ENCODE measurements around the gene CYB561.
"Not testable (repeated sequence)": the region's sequence is repeated elsewhere in the genome, so short reads cannot be mapped to it uniquely, and the experiment has no call there.

Gene CYB561

DNA sequence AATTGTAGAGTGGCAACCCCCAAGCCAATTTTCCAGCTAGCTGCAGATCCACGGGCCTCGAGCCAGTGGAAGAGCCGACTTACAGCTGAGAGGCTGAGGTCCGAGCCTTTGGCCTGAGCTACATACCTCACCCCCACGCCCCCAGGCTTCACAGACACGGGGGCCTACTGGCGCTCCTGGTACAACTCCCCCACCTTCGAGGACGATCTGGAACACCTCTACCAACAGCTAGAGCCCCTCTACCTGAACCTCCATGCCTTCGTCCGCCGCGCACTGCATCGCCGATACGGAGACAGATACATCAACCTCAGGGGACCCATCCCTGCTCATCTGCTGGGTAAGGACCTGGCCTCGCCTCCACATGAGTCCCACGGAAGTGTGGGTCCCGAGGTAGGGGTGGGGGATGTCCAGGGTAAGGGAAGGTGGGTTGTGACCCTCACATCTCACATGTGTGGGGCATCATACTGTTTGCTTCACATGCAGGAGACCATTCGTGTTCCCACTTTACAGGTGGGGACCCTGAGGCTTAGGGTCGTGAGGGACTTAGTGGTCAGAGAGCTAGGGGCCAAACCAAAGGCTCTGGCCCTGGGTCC lies 34.2 kb upstream of the CYB561 start:
- in situ Hi-C loops (cut with HindIII; ENCODE audit: low sequenced_read_pairs): loop anchor here (5.0 kb wide), 1 partner anchor 53 kb away; no protein-coding TSS in a partner anchor

DNA sequence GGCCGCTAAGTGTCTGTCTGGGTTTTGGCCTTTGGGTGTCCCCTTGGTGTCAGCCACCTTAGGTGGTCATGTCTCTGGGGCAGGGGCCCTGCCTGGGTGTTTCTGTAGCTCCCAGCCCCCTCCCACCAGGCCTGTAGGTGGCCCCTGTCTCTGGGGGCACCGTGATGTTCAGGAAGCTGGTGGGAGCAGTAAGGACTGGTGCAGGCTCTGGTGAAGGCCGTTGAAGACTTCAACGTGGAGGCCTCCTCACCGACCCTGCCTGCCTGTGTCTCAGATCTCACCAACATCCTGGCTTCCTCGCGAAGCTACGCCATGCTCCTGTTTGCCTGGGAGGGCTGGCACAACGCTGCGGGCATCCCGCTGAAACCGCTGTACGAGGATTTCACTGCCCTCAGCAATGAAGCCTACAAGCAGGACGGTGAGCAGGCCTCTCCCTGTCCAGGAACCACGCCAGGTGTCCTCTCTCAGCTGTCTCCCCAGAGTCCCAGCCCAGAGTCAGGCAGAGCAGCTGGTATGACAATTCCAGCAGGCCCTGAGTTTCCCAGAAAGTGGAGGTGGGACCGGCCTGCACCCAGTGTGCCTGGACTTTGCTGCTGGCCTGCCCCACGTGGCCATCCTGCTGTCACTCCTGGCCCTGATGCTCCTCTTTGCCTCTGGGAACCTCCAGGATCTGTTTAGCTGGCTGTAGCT lies 33.5 kb upstream of the CYB561 start:
- in situ Hi-C loops (cut with HindIII; ENCODE audit: low sequenced_read_pairs): loop anchor here (5.0 kb wide), 1 partner anchor 52 kb away; no protein-coding TSS in a partner anchor

DNA sequence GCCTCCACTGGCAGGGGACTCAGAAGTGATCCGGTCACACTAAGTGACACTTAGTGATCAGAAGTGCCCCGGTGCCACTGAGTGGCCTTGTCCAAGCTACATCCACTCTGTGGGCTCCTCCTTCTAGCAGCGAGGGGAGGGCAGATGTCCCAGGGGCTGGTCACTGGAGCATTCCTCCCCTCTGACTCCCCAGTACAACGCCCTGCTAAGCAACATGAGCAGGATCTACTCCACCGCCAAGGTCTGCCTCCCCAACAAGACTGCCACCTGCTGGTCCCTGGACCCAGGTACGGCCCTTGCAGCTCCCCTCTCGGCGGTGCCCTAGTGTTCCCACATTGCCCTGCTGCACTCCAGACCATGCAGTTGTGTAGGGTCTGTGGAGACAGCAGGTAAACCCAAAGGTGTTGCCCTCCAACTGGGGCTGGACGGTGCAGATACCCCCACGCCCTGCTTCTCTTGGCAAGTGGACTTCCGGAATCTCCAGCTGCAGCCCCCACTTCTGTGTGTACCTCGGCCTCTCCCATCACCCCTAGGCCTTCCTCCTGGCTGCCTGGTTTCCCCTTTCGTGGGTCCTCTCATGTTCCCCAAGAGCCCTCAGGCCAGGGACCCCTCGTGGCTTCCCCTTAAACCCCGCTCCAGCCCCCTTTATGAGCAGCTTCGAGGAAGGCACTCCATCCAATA lies 32.8 kb upstream of the CYB561 start:
- in situ Hi-C loops (cut with HindIII; ENCODE audit: low sequenced_read_pairs): no loop called here

DNA sequence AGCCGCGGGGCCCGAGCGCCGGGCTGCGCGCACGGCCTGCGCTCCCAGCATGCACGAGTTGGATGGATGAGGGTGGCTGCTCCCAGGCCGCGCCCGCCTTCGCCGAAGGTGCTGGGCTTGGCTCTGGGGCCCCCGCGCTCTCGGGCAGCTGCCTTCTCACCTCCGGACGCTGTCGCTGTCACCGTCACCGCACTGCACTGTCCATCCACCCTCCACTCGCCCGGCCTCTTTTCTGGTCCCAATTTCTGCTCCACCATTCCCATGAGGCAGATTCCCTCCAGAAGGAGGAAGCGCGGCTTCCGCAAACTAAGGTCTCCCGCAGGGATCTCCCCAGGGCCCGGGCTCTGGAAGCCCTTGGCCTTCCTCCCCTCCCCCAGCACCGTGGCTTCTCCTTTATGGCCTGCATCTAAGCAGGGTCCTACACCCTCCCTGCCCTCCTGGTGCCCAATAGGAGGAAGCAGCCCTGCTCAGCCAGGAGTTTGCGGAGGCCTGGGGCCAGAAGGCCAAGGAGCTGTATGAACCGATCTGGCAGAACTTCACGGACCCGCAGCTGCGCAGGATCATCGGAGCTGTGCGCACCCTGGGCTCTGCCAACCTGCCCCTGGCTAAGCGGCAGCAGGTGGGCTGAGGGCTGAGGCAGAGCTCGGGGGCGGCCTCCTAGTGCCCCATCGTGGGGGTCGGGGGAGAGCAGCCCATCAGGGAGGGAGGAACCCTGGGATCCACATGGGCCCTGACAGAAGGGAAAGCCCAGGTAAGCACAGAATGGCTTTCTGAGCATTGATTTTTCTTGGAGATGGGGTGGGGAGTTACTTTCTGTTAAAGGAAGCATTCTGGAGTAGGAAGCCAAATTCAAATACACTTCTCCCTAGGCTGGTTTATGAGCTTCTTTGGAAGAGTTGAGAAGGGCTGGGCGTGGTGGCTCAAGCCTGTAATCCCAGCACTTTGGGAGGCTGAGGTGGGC lies 31.7 kb upstream of the CYB561 start:
- in situ Hi-C loops (cut with HindIII; ENCODE audit: low sequenced_read_pairs): no loop called here

DNA sequence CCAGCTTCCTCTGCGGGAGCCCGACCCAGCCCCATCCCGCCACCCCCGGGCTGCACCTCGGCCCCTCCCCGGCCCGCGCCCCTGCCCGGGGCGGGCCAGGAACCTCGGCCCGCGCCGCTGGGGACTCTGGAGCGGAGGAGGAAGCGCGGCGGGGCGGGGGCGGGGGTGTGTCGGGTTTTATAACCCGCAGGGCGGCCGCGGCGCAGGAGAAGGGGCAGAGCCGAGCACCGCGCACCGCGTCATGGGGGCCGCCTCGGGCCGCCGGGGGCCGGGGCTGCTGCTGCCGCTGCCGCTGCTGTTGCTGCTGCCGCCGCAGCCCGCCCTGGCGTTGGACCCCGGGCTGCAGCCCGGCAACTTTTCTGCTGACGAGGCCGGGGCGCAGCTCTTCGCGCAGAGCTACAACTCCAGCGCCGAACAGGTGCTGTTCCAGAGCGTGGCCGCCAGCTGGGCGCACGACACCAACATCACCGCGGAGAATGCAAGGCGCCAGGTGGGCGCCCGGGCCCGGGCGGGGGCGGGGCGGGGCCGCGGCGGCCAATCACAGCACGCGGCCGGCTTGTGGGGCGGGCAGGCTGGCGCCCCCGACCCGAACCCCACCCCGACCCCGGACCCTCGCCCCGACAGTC lies 30.9 kb upstream of the CYB561 start, which contains the start of gene ACE:
TSS of gene ACE (plus strand) at position 208 of the 626 bp plus-strand sequence. CDS start at position 242, 34 bp downstream.
- in situ Hi-C loops (cut with HindIII; ENCODE audit: low sequenced_read_pairs): no loop called here

DNA sequence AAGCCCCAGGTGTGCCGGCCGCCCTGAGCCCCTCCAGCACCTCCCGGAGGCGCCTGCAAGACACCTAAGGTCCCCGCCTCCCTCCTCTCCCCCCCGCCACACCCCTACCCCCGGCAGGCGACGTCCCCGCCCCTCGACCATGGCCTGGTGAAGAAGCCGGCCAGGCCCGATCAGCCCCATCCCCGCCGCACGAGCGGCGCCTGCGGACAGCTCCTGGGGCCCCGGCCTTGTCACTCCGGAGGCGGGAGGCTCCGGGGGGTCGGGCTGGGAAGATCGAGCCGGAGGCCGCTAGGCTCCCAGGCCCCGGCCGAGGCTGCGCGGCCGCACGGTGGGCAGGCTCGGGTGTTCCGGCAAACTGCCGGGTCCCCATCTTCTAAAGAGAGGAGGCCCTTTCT lies 30.4 kb upstream of the CYB561 start:
- in situ Hi-C loops (cut with HindIII; ENCODE audit: low sequenced_read_pairs): no loop called here

DNA sequence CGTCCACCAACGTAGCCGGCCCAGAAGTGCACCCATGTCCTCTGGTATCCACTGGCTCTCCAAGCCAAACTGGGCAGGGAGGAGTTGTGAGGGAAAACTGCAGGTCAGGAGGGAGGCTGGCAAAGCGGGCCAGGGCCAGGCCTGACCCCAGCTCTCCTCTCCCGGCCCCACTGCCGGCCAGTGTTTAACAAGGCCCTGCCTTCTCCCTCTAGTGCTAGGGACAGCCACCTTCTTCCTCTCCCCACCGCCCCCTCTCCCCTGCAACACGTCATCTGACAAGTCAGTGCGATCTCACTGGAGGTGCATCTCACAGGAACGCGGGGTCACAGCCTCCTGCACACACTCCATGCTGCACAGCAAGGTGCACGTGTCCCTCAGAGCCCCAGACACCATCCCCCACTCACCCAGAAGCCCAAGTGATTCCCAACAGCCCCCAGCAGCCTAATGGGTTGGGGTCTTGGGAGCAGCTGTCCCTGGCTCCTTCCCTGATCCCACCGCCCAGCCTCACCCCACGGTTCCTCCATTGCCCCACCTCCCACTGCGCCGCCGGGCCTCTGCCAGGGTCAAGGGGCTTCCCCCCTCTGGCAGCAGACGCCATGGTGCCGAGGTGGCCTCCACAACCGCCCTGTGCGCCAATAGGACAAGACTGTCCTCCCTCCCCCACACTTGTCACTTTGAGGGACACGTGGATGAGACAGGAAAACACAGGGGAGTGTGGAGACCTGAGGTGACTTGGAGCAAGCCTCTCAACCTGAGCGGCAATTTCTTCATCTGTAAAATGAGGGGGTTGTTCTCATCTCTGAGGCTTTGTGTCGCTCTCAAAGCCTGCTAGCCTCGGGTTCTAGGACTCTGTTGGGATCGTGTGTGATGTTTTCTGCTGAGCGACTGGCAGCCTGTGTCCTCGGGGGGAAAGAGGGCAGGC lies 29.6 kb upstream of the CYB561 start:
- in situ Hi-C loops (cut with HindIII; ENCODE audit: low sequenced_read_pairs): no loop called here

DNA sequence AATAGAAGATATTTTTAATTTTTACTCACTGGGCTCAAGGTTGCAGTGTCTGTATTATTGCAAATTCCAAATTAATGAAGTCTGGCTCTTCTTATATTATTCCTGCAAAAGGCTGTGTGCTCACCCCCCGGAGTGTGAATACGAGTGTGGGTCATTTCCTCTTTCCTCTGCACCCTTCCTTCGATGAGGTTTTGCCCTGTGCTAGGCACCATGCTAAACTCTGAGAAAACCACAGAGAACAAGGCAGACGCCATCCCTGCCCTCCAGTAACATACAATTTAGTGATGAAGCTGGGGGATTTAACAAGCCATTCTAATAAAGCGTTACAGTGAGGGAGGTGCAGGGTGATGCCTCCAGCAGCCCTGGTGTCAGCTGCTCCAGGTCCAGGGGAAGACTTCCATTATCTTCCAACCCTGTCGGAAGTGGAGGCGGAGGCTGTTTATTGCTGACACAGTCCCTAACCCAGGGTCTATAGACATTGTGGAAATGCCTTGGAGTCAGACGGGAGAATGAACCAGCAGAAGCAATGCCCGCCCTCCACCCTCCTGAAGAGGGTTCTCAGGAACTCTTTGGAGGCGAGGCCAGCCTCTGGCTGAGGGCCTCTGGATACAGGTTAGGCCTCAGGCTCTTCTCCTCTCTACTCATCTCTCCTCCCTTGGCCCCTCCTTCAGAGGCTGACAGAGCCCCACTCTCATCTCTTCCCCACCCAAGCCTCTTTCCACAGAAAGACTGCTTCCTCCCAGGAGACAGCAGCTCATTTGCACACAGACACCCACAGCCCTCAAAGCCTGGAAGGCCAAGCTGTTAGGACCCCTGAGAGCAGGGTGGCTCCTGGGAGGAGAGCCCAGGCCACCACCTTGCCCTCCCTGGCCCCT lies 28.7 kb upstream of the CYB561 start:
- in situ Hi-C loops (cut with HindIII; ENCODE audit: low sequenced_read_pairs): no loop called here

DNA sequence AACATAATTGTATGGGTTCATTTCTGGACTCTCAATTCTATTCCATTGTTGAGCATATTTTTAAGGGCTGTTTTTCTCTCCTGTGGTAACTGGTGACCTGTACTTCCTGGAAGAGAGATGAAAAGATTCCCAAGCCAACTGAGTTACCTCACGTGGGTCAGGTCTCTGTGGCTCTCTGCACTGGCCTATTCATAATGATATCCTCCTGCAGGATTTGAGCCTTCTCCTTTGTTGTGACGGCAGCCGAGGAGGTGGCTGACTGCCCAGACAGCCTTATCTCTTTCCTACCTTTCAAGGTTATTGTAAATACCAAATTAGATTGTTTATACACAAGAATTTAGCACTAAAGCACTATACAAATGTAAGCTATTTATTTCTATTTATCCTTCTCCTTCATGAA lies 28.1 kb upstream of the CYB561 start:
- in situ Hi-C loops (cut with HindIII; ENCODE audit: low sequenced_read_pairs): no loop called here

DNA sequence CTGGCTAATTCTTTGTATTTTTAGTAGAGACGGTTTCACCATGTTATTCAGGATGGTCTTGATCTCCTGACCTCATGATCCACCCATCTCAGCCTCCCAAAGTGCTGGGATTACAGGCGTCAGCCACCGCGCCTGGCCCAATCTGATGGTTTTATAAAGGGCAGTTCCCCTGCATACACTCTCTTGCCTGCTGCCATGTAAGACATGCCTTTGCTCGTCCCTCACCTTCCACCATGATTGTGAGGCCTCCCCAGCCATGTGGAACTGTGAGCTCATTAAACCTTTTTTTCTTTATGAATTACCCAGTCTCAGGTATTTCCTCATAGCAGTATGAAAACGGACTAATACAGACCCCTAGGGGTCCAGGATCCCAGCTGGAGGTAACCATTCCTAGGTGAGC lies 22.0 kb upstream of the CYB561 start:
- in situ Hi-C loops (cut with HindIII; ENCODE audit: low sequenced_read_pairs): not testable (repeated sequence)

DNA sequence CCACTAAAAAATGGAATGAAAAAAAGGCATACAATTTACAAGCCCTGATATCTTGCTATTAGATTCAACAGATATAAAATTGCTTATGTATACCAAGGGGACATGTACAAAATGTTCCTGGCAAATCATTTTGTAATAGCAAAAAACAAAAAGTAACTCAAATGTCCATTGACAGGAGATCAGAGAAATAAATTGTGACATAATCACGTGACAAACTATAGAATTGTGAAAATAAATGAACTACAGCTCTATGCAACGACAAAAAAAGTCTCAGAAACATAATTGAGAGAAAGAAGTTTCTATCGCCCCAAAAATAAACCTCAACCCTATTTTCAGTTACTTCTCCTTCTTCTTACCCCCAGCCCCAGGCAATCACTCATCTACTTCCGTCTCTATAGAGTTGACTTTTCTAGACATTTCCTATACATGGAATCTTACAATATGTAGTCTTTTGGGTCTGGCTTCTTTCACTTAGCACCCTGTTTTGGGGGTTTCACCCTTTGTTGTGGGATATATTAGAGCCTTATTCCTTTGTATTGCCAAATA lies 18.7 kb upstream of the CYB561 start:
- in situ Hi-C loops (cut with HindIII; ENCODE audit: low sequenced_read_pairs): no loop called here

DNA sequence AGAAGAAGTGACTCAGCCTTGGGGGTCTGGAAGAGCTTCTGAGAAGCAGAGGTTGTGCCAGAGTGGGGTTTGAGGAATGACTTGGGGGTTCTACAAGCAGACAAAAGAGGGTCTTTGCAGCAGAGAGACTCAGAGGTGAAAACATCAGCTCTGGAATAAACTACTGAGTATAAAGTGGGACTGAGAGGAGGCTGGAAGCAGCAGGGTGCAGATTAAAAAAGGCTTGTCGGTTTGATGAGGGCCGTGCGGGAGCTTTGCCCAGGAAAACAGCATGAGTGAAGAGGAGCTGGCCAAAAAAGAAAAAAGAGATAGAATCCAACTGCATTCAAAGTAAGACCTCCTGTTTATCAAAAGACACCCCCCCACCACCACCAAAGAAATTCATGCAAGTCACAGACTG lies 17.7 kb upstream of the CYB561 start:
- in situ Hi-C loops (cut with HindIII; ENCODE audit: low sequenced_read_pairs): no loop called here

DNA sequence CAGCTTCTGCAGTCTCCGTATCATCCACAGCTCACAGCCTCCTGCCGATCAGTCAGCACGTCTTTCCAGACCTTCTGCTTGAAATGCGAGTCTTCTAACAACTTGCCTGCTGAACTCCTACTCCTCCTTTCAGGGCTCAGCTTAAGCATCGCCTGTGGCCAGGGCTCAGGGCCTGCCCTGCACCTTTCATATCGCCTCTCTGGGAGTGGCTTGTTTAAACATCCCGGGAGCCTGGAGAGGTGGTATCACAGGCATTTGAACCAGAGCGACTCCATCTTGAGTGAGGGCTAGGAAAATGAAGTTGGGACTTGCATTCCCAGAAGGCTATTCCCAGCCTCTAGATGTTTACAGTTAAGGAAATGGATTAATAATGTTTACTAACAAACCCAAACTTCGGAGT lies 13.9 kb upstream of the CYB561 start:
- in situ Hi-C loops (cut with HindIII; ENCODE audit: low sequenced_read_pairs): no loop called here

DNA sequence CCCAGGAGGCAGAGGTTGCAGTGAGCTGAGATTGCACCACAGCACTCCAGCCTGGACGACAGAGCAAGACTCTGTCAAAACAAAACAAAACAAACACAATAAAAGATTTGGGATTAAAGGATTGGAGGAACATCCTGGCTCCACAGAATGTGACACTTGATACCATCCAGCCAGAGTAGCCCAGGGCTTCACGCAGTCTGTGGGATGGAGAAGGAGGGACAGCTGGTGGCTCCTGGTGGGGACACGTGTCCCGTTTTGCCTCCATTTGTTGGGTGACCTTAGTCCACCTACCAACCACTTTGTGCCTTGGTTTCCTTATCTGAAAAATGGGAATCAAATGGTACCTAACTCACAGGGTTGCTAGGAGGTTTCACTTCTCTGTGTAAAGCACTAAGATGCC lies 12.4 kb upstream of the CYB561 start:
- in situ Hi-C loops (cut with HindIII; ENCODE audit: low sequenced_read_pairs): no loop called here

DNA sequence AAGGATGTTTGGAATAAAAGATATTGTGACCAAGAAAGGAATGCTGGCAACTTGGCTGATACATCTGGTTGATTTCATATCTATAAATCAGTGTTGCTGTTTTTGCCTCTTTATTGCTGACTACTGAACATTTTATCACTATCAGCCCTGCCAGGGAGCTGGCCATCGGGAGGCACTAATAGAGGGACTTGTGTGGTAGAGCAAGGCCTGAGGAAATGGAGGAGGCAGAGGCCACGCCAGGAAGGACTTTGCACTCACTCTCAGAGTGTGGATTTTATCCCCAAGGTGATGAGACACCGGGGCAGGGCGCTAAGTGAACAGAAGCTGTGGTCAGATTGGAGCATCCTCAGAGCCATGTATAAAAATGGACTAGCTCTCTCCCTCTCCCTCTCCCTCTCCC lies 9.3 kb upstream of the CYB561 start:
- in situ Hi-C loops (cut with HindIII; ENCODE audit: low sequenced_read_pairs): no loop called here

DNA sequence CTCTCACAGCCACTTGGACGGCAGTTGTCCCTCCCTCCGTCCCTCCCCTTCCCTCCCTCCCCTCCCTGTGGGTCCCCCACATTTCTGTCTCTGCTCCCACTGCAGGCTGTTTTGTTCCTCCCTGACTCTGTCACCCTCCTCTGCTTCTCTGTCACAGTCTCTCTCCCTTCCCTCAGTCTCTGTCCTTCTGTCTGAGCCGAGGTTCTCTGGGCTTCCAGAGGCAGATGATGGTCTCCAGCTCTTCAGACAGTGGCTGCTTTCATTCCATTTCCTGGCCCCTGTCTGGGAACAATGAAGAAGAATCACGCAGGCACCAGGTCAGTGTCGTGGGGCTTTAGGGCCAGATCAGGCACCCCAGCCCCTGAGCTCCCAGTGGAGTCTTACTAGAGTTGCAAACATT lies 8.8 kb upstream of the CYB561 start:
- in situ Hi-C loops (cut with HindIII; ENCODE audit: low sequenced_read_pairs): no loop called here

DNA sequence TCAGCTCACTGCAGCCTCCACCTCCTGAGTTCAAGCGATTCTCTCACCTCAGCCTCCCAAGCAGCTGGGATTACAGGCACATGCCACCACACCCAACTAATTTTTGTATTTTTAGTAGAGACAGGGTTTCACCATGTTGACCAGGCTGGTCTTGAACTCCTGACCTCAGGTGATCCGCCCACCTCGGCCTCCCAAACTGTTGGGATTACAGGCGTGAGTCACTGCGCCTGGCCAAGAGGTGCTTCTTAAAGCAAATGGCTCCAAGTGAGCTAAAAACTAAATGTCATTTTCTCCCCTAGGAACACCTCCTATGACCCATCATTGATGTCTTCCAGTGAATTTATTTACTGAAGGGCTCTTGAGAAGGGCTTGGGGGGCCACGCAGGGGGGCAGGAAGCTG lies 8.3 kb upstream of the CYB561 start:
- in situ Hi-C loops (cut with HindIII; ENCODE audit: low sequenced_read_pairs): not testable (repeated sequence)

DNA sequence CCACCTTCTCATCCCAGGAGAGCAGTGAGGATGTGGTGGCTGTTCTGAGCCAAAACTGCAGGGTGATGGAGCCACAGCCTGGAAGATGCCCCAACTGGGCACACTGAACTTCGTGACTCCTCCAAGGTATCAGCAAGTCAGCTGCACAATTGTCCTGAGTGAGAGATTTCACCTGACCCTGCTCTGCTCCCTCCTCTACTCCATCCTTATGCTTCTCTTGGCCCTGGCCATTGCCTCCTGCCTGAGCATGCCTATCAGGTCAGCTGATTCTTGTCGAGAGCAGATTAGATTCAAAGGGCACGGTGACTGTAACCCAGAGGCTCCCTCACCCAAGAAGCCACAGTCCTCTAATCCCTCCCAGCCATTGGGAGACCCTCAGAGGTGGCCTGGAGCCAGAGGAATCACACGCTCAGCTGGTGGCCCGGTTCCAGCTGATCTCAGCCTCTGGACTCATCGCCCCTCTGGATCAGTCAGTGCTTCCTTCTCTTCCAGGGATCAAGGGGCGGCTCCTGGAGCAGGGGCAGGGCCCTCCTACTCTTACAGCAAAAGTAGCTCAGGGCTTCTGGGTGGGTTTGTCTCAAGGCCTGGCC lies 7.0 kb upstream of the CYB561 start:
- in situ Hi-C loops (cut with HindIII; ENCODE audit: low sequenced_read_pairs): no loop called here
